HG03575 (cell line): ENCODE data around the gene MACROH2A1.

Experiments
- ATAC-seq: cut with Tn5 transposase; IDR thresholded peaks from one replicate; pipeline ENCODE4 v1.9.1; 2021; ENCODE audit not compliant: unreplicated experiment, insufficient number of reproducible peaks, low FRiP score; ENCODE audit errors: extremely low read depth

Gene MACROH2A1

DNA sequence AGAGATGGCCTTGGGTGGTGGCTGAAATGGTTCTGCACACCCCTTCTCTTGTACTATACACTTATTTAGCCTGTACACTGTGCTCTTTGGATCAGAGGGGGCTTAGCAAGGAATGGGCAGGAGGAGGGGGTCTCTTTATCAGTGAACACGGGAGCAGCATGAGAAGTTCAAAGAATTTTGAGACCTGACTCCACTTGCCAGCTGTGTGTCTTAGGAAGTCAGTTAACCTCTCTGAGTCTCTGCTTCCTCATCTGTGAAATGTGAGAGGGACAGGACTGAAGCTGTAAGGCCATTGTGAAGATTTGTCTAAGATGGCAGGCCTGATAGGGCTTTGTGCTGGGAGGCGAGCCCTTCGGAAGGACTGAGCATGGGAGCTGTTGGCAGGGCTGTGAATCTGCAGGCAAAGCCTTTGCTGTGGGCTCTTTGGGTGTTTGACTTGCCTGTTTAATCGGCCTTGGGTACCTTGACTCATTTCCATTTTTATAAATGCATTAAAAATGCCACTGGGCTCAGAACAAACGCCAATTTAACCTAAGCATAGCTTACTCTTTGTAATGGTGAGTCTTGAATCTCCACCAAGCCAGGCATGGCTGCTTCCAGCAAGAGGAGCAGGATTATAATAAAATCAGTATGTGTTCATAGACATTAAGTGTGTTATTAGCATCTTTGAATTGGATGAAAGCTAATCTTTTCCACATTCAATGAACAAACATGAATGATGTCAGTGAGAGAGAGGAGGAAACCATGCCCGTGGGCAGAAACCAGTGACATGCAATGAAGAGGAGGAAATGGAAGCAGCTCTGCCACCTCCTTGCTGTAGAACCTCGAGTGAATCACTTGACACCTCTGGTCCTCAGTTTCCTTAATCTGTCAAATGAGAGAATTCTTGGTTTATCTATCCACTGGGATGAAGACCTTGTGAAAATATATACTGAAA lies 89.4 kb downstream of the MACROH2A1 start:
- no peak for ATAC-seq

- no peak for ATAC-seq
These were observed 90.3 kb downstream of the MACROH2A1 start for GRCh38 chr5:135308752-135309151.

GRCh38 chr5:135308245-135308644 lies 90.8 kb downstream of the MACROH2A1 start:
- ATAC-seq = no peak

- no peak for ATAC-seq
These were observed 91.7 kb downstream of the MACROH2A1 start for GRCh38 chr5:135307143-135307903.

GRCh38 chr5:135306557-135306956 lies 92.5 kb downstream of the MACROH2A1 start:
- no peak for ATAC-seq

- no peak for ATAC-seq
These were observed 94.4 kb downstream of the MACROH2A1 start for GRCh38 chr5:135304352-135305221.

DNA sequence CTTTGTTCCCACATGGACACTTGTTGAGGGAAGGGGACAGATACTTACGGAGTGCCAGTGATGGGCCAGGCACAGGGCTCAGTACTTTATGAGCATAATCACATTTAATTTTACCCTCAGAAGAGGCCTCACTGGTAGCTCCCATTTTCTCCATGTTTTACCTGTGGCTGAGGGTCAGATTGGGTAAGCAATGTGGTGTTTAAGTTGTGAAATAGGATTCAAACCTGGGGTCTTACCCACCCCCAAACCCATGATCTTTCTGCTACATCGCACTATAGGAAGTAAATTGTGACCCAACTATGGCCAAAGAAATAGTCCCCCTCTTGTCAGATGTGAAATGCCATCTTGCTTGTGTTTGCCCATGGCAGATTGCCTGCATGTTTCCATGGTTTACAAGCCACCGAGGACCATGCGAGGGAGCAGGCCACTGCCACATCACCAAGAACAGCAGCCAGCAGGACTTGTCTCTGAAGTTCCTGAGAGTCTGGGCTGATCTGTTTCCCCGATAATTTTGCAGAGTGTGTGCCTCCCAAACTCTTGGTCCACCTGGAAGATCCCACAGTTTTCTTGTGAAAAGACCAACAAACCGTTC lies 95.4 kb downstream of the MACROH2A1 start:
- no peak for ATAC-seq

DNA sequence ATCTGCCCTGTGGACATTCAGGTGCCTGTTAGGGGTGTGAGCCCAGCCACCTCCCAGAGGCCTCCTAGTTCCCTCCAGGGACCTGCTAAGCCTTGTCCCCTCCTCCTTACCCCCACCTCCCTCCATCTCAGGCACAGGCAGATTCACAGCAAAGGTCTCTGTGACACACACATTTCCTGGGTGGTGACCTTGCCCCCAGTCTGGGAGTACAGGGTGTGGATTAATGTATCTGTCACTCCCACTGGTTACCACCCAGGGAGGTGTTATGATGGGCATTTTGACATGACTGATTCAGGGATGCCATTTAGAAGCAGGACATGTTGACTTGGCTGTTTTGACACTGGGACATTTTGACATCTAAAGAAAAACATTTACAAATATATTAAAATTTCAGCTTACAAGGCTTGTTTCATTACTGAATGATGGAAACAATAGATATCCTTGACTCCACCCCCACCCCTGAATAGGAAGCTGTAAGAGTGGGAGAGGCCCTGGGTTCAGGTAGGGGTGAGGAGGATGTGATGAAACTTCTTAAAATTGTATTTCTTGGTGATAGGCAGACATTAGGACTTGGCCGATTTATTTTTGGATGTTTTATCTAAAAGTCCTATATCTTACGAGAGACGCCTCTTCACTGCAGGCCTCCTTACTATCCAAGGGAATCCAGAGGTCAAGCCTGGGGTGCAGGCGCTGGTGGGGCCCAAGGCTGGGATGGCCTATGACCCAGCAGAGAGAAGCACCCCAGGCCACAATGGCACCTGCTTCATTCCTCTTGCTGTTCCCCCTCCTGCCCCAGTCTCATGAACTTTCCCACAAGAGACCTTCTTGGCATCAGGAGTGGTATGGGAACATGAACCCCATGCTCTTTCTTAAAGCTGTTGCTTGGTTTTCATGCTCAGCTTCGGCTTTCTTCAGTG lies 101.9 kb downstream of the MACROH2A1 start:
- ATAC-seq = no peak

GRCh38 chr5:135295852-135296251 lies 103.2 kb downstream of the MACROH2A1 start:
- no peak for ATAC-seq

- ATAC-seq = no peak
These were observed 104.2 kb downstream of the MACROH2A1 start for GRCh38 chr5:135294793-135295192.

DNA sequence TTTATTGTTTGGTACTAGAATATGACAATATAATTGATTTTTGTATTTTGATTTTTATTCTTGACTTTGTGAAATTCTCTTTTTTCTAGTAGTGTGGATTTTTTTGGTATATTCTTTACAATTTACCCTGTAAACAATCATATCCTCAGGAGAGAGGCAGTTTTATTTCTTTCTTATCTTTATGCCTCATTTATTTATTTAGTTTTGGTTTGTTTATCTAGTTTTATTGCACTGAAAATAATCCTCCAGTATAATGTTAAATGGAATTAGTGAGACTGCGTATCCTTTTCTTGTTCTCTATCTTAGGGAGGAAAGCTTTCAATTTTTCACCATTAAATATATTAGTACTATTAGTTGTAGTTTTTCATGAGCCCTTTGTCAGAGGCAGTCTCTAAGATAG lies 109.4 kb downstream of the MACROH2A1 start:
- no peak for ATAC-seq

DNA sequence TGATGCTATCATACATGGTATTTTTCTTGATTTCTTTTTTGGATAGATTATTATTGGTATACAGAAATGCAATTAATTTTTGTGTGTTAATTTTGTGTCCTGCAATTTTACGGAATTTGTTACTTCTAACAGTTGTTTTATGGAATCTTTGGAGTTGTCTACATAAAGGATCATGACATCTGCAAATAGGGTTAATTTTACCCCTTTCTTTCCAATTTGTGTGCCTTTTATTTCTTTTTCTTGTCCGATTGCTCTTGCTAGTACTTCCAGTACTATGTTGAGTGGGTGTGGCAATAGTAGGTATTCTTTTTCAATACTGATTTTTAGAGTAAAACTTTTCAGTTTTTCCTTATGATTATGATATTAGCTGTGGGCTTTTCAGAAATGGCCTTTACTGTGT lies 111.5 kb downstream of the MACROH2A1 start:
- ATAC-seq = no peak
